HFF-Myc (cell line): ENCODE results near the gene RETREG1.
"Not testable (repeated sequence)": the region's sequence is repeated elsewhere in the genome, so short reads cannot be mapped to it uniquely, and the experiment has no call there.

ENCODE experiments used
- DNase-seq: peaks from one replicate; pipeline ENCODE4 v3.0.0-alpha.2; 2011; ENCODE audit warnings: low read depth; ENCODE audit errors: extremely low read depth
- H3K4me3 ChIP-seq: replicated peaks from 2 replicates; pipeline ENCODE4 v1.5.1; 2011; ENCODE audit warnings: low read depth, mild to moderate bottlenecking, control low read depth, low read length
- CTCF ChIP-seq: IDR thresholded peaks from 2 replicates; pipeline ENCODE4 v1.5.1; 2012; ENCODE audit warnings: mild to moderate bottlenecking, low read depth, low read length, control low read depth; ENCODE audit errors: missing control alignments

The RETREG1 gene

GRCh38 chr5:16446993-16447392 lies 169.8 kb downstream of the RETREG1 start:
- H3K4me3 ChIP-seq, result no peak overlapping the region
- no peak for TF ChIP-seq CTCF

DNA sequence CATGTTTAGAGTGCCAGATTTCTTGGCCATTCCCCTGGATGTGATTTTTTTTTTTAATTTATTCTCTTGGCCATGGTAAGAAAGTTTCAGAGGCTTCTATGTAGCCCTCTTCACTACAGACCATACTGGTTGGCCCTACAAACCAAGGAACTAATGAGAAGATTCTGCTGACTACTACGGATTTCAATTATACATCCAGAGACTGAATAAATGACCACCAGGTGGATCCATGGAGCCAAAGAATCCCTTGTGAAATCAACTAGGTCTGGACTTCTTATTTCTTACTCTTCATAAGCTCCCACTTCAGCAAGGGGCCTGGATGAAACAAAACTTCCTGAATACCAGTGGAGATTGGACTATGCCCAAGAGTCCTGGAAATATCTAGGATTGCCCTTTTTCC lies 178.8 kb downstream of the RETREG1 start:
- peak; percentile 9 for TF ChIP-seq CTCF
- no peak for DNase-seq
- no peak overlapping the region for H3K4me3 ChIP-seq

More at GRCh38 chr5:16446993-16447392, 169.8 kb downstream of the RETREG1 start:
- DNase-seq, result no peak

DNA sequence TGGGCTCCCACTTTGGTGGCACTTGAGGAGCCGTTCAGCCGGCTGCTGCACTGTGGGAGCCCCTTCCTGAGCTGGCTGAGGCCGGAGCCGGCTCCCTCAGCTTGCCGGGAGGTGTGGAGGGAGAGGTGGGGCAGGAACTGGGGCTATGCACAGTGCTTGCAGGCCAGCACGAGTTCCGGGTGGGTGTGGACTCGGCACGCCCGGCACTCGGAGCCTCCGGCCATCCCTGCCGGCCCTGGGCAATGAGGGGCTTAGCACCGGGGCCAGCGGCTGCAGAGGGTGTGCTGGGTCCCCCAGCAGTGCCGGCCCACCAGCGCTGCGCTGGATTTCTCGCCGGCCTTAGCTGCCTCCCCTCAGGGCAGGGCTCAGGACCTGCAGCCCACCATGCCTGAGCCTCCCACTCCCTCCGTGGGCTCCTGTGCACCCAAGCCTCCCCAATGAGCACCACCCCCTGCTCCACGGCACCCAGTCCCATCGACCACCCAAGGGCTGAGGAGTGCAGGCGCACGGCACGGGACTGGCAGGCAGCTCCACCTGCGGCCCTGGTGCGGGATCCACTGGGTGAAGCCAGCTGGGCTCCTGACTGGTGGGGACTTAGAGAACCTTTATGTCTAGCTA lies 180.6 kb downstream of the RETREG1 start:
- not testable (repeated sequence) for H3K4me3 ChIP-seq, DNase-seq

DNA sequence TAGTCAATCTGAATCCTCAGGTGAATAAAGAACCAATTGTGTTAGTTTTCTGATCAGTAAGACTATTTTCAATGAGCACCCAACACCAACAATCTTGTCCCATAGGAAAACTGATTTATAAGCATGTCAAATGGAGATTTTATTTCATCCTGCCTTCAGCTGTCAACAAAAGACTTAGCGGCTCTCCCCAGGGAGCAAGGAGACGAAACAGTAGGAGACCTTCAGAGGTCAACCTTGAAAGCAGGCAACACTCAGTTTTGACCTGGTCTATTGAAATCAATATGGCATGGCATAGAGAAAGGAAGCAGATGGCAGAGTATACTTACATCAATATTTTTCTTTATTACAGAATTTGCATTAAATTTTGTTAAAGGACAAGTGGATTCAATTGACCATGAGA lies 185.3 kb downstream of the RETREG1 start:
- DNase-seq, result no peak
- TF ChIP-seq CTCF, result no peak
- H3K4me3 ChIP-seq, result no peak overlapping the region

- no peak for DNase-seq
- TF ChIP-seq CTCF, result no peak
- H3K4me3 ChIP-seq, result no peak overlapping the region
These were observed 186.3 kb downstream of the RETREG1 start for GRCh38 chr5:16430349-16431089.

DNA sequence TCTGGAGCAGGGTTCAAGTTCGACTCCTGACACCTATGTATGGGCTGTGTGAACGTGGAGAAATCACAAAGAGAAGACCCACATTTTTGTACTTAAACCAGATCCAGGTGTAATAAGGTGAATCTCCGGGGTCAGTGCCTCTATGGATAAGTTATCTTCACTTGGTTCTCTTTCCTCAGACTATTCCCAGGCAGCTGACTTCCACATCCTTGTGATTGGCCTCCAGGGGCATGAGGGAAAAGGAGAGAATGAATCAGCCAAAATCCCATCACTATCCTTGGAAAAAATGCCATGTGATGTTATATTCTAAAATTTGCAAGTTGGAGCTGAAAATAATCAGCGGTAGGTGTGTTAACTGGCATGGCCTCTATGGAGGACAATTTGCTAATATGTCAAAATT lies 188.4 kb downstream of the RETREG1 start:
- DNase-seq, result no peak
- H3K4me3 ChIP-seq, result no peak overlapping the region
- TF ChIP-seq CTCF, result no peak

DNA sequence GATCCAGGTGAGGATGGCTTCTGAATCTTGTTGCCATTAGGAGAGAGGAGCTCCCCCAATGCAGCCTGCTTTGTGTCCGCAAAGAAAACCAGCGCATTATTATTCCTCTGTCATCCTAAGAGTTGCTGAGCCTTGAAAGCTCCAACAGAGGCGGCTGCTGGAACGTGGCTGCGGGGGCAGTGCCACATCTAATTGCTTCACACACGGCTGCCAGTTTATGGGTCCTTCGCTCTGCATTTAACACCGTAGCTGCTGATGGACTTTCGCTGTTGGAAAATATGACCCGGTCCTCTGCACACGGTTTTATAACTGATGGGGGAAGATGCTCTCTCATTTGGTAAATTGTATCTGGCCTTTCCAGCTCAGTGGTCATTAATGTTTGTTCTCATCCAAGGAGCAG lies 189.2 kb downstream of the RETREG1 start:
- no peak overlapping the region for H3K4me3 ChIP-seq
- DNase-seq, result no peak
- no peak for TF ChIP-seq CTCF
